ENCODE measurements around the gene ZNF710. TPM values are rescaled to one million over a fixed set of nuclear protein-coding genes. Genes with fewer than 3 reads are reported as not detected.
A peak's percentile ranks its signal among the peaks of the same experiment; 100 is the strongest.

ZNF710 gene
- total and polyA plus RNA-seq, 2 of the 13 experiments (the other 11 are each of a cell fraction or from before 2014, with no cell fraction given) = 4.7 to 20.6 TPM

DNA sequence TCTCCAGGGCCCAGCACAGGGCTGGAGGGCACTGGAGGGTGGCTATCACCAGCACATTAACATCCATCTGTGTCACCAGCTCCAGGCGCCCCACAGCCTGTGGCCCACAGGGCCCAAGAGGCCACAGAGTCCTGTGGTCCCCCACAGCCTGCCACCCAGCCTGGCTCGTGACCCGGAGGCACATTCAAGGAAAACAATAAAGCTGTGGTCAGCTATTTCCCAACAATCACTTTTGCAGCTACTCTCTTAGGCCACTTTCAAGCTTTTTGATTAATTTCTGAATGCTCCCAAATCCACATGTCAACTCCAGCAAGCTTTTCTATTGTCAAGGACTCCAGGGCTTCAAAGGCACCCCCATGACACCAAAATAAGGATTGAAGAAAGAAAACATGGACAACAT lies 84.4 kb downstream of the ZNF710 start:
- Histone ChIP-seq H3K4me1 (ENCODE audit: insufficient read depth, low read length) (no peaks in the 10 kb centered on the region), H3K36me3 (replicated peaks in 1 of 2; ENCODE audit: control insufficient read depth in 1 of 2, insufficient read depth in 2 of 2, low read length in 2 of 2) (peaks cover 6 to 41% of the 10 kb centered on the region in 2 experiments; a peak in 4 of 5 replicates), H2AFZ (ENCODE audit: low read length) (no peak overlapping the region), H3K4me2 (ENCODE audit: low read depth, low read length) (no peak overlapping the region), H3K27ac (ENCODE audit: extremely low read length, insufficient read depth, low read length) (no peak overlapping the region), H3K9ac (ENCODE audit: insufficient read depth, low read depth, low read length) (no peak overlapping the region), H3K79me2 (ENCODE audit: insufficient read depth, low read length) (no peaks in the 10 kb centered on the region), H3K4me3 (replicated peaks in 1 of 3; ENCODE audit: insufficient read depth in 1 of 3, low read depth in 2 of 3, low read length in 3 of 3) (no peak overlapping the region), H3K27me3 (ENCODE audit: control insufficient read depth in 1 of 2, insufficient read depth in 2 of 2, low read length in 2 of 2) (no peaks in the 10 kb centered on the region), H3K9me3 (ENCODE audit: low read length) (no peaks in the 10 kb centered on the region), H4K20me1 (ENCODE audit: insufficient read depth, low read length) (no peaks in the 10 kb centered on the region)
- in situ Hi-C loops (cut with HindIII; ENCODE audit: extremely low pct_ligation_motif_present, low pct_unique_long_range_greater_than_20kb) = loop anchor here (5.0 to 25.0 kb wide), 2 partner anchors 188 to 348 kb away; no protein-coding TSS in a partner anchor
- no TSS peak for BruUV-seq (replicated peaks)
- intact Hi-C loops (cut with micrococcal nuclease; ENCODE audit: unreplicated experiment) = no loop called here
- 96% methylated on average over 3 of the region's 3 CpGs for WGBS (ENCODE audit: low lambda C conversion rate)
- peak; percentile 41 to 59; a peak in 1 of 4 replicates for TF ChIP-seq MAFK (conservative IDR thresholded peaks at IDR 0.05 in 1 of 2, IDR thresholded peaks at IDR 0.05 in 1 of 2; ENCODE audit: low read length in 2 of 2)
- TF ChIP-seq, protein P1, sequence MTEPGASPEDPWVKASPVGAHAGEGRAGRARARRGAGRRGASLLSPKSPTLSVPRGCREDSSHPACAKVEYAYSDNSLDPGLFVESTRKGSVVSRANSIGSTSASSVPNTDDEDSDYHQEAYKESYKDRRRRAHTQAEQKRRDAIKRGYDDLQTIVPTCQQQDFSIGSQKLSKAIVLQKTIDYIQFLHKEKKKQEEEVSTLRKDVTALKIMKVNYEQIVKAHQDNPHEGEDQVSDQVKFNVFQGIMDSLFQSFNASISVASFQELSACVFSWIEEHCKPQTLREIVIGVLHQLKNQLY (CRISPR knock-in tag; IDR thresholded peaks at IDR 0.05) = no peak
- peak; percentile 40; the same call in 1 of the 2 replicates for TF ChIP-seq MAFF (IDR thresholded peaks at IDR 0.05; ENCODE audit: low read depth, low read length)
- no peak for ATAC-seq
- ChIA-PET POLR2A (no interaction called here), CTCF (ENCODE audit: low intra/inter-chr PET ratio, low total read pairs) (interaction anchor here (4.3 kb wide), 1 partner anchor 187 kb away, joined by 32 read pairs; no protein-coding TSS in a partner anchor)
- no peak for FAIRE-seq
- DNase-seq (ENCODE audit: low spot score) = no peak

DNA sequence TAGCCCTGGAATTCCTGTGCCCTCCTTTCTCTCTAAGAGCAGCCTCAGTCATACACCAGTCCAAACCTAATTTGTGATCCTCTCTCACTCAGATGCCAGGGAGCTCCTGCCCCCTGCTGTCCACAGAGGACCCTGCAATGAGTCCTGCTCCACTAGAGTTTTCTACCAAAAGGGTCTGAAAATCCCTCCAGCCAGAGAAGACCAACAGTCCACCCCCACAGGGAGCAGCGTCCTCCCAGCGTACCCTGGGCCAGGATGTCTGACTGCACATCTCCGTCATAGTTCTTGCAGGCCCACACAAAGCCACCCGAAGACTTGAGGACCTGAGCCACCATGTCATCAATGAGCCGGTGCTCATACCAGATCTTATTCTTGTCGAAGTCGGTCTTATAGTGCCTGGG lies 85.7 kb downstream of the ZNF710 start:
- ChIA-PET CTCF (ENCODE audit: low intra/inter-chr PET ratio, low total read pairs) (interaction anchor here (4.3 kb wide), 1 partner anchor 188 kb away, joined by 32 read pairs; no protein-coding TSS in a partner anchor), POLR2A (interaction anchor here (1.5 to 1.6 kb wide), 2 partner anchors 32 to 83 kb away, joined by 3 to 4 read pairs; no protein-coding TSS in a partner anchor)
- no TSS peak for BruUV-seq (replicated peaks)
- peak; percentile 68 for ATAC-seq
- Histone ChIP-seq H3K79me2 (ENCODE audit: insufficient read depth, low read length) (no peaks in the 10 kb centered on the region), H3K27me3 (ENCODE audit: control insufficient read depth in 1 of 2, insufficient read depth in 2 of 2, low read length in 2 of 2) (no peaks in the 10 kb centered on the region), H4K20me1 (ENCODE audit: insufficient read depth, low read length) (no peaks in the 10 kb centered on the region), H2AFZ (ENCODE audit: low read length) (no peak overlapping the region), H3K4me1 (ENCODE audit: insufficient read depth, low read length) (no peaks in the 10 kb centered on the region), H3K9me3 (ENCODE audit: low read length) (no peaks in the 10 kb centered on the region), H3K27ac (ENCODE audit: extremely low read length, insufficient read depth, low read length) (no peak overlapping the region), H3K4me3 (replicated peaks in 1 of 3; ENCODE audit: insufficient read depth in 1 of 3, low read depth in 2 of 3, low read length in 3 of 3) (no peak overlapping the region), H3K9ac (ENCODE audit: insufficient read depth, low read depth, low read length) (no peak overlapping the region), H3K4me2 (ENCODE audit: low read depth, low read length) (no peak overlapping the region), H3K36me3 (replicated peaks in 1 of 2; ENCODE audit: control insufficient read depth in 1 of 2, insufficient read depth in 2 of 2, low read length in 2 of 2) (peaks cover 4 to 38% of the 10 kb centered on the region in 2 experiments; a peak in 3 of 5 replicates)
- in situ Hi-C loops (cut with HindIII; ENCODE audit: extremely low pct_ligation_motif_present, low pct_unique_long_range_greater_than_20kb) = loop anchor here (5.0 to 25.0 kb wide), 2 partner anchors 190 to 350 kb away; no protein-coding TSS in a partner anchor
- DNase-seq (ENCODE audit: low spot score) = peak; percentile 44
- FAIRE-seq = peak; percentile 64
- intact Hi-C loops (cut with micrococcal nuclease; ENCODE audit: unreplicated experiment) = loop anchor here (1.0 kb wide), 1 partner anchor 189 kb away; no protein-coding TSS in a partner anchor
- WGBS (ENCODE audit: low lambda C conversion rate) = 83% methylated on average over 6 of the region's 7 CpGs
- TF ChIP-seq ZNF749 (CRISPR knock-in tag; IDR thresholded peaks at IDR 0.05; ENCODE audit: borderline replicate concordance) (no peak), ZNF567 (CRISPR knock-in tag; IDR thresholded peaks at IDR 0.05; ENCODE audit: borderline replicate concordance) (0 out of 2 replicates have a peak, but pooled peaks have one; percentile 25), ZNF501 (CRISPR knock-in tag; IDR thresholded peaks at IDR 0.05) (peak; percentile 92), RAD21 (CRISPR knock-in tag; IDR thresholded peaks at IDR 0.05) (peak; percentile 79), FOXO1 (CRISPR knock-in tag; IDR thresholded peaks at IDR 0.05) (0 out of 2 replicates have a peak, but pooled peaks have one; percentile 20), SMC3 (IDR thresholded peaks at IDR 0.05; ENCODE audit: low read length) (peak; percentile 71), XBP1 (CRISPR knock-in tag; IDR thresholded peaks at IDR 0.05) (no peak), ZNF766 (CRISPR knock-in tag; IDR thresholded peaks at IDR 0.05; ENCODE audit: borderline replicate concordance) (no peak), STAG1 (CRISPR knock-in tag; IDR thresholded peaks at IDR 0.05) (peak; percentile 88)
- TF ChIP-seq, protein P2, sequence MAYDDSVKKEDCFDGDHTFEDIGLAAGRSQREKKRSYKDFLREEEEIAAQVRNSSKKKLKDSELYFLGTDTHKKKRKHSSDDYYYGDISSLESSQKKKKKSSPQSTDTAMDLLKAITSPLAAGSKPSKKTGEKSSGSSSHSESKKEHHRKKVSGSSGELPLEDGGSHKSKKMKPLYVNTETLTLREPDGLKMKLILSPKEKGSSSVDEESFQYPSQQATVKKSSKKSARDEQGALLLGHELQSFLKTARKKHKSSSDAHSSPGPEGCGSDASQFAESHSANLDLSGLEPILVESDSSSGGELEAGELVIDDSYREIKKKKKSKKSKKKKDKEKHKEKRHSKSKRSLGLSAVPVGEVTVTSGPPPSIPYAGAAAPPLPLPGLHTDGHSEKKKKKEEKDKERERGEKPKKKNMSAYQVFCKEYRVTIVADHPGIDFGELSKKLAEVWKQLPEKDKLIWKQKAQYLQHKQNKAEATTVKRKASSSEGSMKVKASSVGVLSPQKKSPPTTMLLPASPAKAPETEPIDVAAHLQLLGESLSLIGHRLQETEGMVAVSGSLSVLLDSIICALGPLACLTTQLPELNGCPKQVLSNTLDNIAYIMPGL (CRISPR knock-in tag; IDR thresholded peaks at IDR 0.05; ENCODE audit: borderline replicate concordance in 1 of 2, low read depth in 1 of 2) = peak in 1 of 2 experiments; percentile 30; a peak in 1 of 4 replicates
- TF ChIP-seq, protein P3, sequence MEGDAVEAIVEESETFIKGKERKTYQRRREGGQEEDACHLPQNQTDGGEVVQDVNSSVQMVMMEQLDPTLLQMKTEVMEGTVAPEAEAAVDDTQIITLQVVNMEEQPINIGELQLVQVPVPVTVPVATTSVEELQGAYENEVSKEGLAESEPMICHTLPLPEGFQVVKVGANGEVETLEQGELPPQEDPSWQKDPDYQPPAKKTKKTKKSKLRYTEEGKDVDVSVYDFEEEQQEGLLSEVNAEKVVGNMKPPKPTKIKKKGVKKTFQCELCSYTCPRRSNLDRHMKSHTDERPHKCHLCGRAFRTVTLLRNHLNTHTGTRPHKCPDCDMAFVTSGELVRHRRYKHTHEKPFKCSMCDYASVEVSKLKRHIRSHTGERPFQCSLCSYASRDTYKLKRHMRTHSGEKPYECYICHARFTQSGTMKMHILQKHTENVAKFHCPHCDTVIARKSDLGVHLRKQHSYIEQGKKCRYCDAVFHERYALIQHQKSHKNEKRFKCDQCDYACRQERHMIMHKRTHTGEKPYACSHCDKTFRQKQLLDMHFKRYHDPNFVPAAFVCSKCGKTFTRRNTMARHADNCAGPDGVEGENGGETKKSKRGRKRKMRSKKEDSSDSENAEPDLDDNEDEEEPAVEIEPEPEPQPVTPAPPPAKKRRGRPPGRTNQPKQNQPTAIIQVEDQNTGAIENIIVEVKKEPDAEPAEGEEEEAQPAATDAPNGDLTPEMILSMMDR (CRISPR knock-in tag; IDR thresholded peaks at IDR 0.05) = peak; percentile 81

Measured in HepG2 (cell line).